ENCODE data around the gene MEF2A. TPM values are rescaled to one million over a fixed set of nuclear protein-coding genes. Genes with fewer than 3 reads are reported as not detected.

The MEF2A gene
- total RNA-seq, 1 donor from 2014 or later = 88.3 TPM

DNA sequence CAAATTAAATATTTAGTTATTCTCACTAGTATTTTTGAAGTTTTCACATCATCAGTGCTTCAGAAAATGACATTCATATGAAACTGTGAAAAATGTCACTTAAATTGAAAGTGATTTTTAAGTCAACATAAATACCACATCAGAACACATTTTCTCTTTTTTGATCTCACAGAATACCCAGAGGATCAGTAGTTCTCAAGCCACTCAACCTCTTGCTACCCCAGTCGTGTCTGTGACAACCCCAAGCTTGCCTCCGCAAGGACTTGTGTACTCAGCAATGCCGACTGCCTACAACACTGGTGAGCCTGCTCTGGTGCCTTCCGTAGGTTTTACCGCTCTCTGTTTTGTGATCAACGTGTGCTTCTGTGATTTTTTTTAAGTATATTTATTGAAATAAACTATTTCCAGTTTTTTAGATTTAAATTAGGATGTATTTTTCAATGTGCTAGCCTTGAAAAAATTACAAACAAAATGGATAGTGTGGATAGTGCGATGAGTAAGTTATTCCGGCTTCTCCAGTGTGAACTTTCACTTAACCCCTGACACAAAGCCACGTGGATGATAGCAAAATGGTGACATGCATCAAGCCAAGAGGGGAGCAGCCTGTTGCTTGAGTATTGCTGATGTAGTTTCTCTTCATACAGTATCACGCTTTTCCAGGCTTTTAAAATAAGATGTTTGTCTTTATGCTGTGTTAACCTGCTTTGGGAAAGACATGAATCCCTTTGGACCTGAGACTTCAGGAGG, 140.9 kb downstream of the MEF2A start:
- CTCF ChIA-PET = interaction anchor here (1.6 kb wide), 1 partner anchor 11 kb away, joined by 6 read pairs; no protein-coding TSS in a partner anchor
- TF ChIP-seq, protein P1, sequence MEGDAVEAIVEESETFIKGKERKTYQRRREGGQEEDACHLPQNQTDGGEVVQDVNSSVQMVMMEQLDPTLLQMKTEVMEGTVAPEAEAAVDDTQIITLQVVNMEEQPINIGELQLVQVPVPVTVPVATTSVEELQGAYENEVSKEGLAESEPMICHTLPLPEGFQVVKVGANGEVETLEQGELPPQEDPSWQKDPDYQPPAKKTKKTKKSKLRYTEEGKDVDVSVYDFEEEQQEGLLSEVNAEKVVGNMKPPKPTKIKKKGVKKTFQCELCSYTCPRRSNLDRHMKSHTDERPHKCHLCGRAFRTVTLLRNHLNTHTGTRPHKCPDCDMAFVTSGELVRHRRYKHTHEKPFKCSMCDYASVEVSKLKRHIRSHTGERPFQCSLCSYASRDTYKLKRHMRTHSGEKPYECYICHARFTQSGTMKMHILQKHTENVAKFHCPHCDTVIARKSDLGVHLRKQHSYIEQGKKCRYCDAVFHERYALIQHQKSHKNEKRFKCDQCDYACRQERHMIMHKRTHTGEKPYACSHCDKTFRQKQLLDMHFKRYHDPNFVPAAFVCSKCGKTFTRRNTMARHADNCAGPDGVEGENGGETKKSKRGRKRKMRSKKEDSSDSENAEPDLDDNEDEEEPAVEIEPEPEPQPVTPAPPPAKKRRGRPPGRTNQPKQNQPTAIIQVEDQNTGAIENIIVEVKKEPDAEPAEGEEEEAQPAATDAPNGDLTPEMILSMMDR (IDR thresholded peaks at IDR 0.05) = no peak

DNA sequence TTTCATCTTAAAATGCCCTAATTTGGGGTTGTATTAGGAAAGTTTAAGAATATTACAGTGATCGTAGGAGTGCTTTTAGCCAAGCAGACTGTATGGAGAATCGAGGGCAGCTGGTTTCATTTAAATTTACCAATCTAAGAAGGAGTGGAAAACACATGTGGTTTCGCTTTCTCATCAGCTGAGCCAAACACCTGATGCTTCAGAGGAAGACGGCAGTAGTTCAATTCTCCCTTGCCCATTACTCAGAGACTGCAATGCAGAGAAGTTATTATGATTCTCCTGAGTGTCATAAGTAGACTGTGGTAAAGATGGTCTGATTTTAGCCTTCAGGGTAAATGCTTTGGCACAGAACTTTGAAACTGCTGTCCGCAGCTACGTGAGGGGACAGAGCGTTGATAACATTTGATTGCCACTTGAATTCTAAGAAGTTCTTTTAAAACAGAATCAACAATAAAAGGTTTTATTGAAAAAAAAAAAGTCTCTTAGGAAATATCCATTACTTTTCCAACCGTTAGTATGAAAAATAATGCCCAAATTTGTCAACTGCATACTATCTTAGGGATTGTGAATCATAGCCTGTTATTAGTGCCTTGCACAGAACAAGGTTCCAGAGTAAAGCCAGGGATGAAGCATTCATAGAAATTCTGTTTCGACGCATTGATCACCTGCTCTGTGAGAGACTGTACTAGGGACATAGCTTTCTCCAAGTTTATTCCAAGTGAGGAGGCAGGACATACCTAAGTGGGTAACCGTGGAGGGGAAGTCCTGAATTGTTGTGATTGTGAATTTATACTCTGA, 141.9 kb downstream of the MEF2A start:
- H3K4me3 Mint-ChIP-seq = no peak overlapping the region
- TF ChIP-seq, protein P1 (IDR thresholded peaks at IDR 0.05) = no peak
- H3K9me3 Mint-ChIP-seq = no peaks in the 10 kb centered on the region
- DNase-seq (no peak), ATAC-seq (ENCODE audit: low read depth) (no peak)
- H3K4me1 Mint-ChIP-seq = peaks cover 25% of the 10 kb centered on the region
- H3K36me3 Mint-ChIP-seq (ENCODE audit: low read depth) = peaks cover 55% of the 10 kb centered on the region
- H3K27me3 Mint-ChIP-seq = no peaks in the 10 kb centered on the region
- POLR2A ChIA-PET = interaction anchor here (0.5 kb wide), 1 partner anchor 48 kb away, joined by 3 read pairs; no protein-coding TSS in a partner anchor
- CTCF ChIA-PET = interaction anchor here (1.1 to 1.6 kb wide), 3 partner anchors 10 to 435 kb away, joined by 3 to 6 read pairs (median 3); no protein-coding TSS in a partner anchor
- peak overlapping the region; percentile 12 for H3K27ac Mint-ChIP-seq
- intact Hi-C loops (cut with micrococcal nuclease) = no loop called here

More for the DNA sequence above, 140.9 kb downstream of the MEF2A start:
- intact Hi-C loops (cut with micrococcal nuclease) = no loop called here
- Mint-ChIP-seq H3K9me3 (no peaks in the 10 kb centered on the region), H3K27me3 (no peaks in the 10 kb centered on the region), H3K4me3 (no peak overlapping the region), H3K4me1 (peaks cover 26% of the 10 kb centered on the region), H3K36me3 (ENCODE audit: low read depth) (peaks cover 46% of the 10 kb centered on the region), H3K27ac (peak overlapping the region; percentile 20)
- POLR2A ChIA-PET = no interaction called here
- DNase-seq = no peak
- ATAC-seq (ENCODE audit: low read depth) = no peak

DNA sequence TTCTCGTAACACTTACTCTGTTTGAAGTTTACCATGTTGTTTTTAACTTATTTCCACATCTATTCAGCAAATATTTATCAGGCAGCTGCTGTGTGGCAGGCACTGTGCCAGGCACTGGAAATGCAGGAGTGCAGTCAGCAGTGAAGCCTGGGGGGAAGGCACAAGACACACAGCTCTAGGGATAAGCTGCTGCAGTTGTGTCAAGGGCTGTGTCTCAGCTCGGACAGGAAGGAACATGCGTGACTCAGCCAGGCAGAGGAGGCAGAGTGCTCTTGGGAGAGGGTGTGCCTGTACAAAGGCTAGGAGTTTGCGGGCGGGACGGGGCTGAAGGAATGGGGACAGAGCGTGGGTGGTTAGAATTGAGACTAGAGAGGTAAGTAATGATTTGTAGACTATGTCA, 142.8 kb downstream of the MEF2A start:
- ATAC-seq (ENCODE audit: low read depth) (no peak), DNase-seq (no peak)
- Mint-ChIP-seq H3K4me3 (no peak overlapping the region), H3K4me1 (peaks cover 16% of the 10 kb centered on the region), H3K36me3 (ENCODE audit: low read depth) (peaks cover 61% of the 10 kb centered on the region), H3K27me3 (no peaks in the 10 kb centered on the region), H3K9me3 (no peaks in the 10 kb centered on the region), H3K27ac (no peak overlapping the region)
- ChIA-PET CTCF (interaction anchor here (1.1 to 1.6 kb wide), 3 partner anchors 9 to 436 kb away, joined by 3 to 6 read pairs (median 3); no protein-coding TSS in a partner anchor), POLR2A (no interaction called here)
- TF ChIP-seq, protein P1 (IDR thresholded peaks at IDR 0.05) = no peak
- intact Hi-C loops (cut with micrococcal nuclease) = no loop called here

DNA sequence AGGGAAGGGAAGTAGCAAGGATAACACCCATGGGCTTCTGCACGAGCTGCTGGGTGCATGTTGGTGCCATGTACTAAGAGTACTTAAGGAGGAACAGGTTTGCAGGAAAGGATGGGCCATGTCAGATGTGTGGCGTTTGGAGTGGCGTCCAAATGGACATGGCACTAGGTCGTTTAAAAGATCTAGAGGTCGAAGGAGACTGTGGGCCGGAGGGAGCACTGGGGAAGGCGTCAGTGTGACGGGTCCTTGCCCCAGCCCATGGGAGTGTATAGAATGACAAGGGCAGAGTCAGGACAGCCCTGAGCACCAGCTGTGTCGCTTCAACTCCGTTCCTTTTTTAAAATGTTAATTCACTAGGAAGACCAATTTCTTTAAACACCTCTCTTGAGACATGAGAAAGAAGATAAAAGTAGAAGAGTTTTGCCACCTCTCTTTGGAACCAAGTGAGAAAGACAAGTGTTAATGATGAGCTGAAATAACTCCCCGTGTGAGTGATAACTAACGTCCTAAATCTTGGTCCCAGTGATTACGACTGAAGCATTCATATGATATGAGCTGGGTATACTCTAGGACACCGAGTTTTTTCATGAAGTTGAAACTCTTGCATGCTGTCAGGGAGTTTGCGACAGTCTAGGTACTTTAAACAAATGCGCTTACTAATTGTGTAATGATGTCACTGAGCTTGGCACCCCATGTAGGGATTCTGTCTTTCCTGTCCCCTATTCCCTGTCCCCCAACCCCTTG, 143.6 kb downstream of the MEF2A start:
- H3K4me1 Mint-ChIP-seq = peaks cover 8% of the 10 kb centered on the region
- ChIA-PET CTCF (no interaction called here), POLR2A (no interaction called here)
- TF ChIP-seq, protein P1 (IDR thresholded peaks at IDR 0.05) = no peak
- peaks cover 68% of the 10 kb centered on the region for H3K36me3 Mint-ChIP-seq (ENCODE audit: low read depth)
- H3K4me3 Mint-ChIP-seq = no peak overlapping the region
- H3K27me3 Mint-ChIP-seq = no peaks in the 10 kb centered on the region
- DNase-seq = no peak
- intact Hi-C loops (cut with micrococcal nuclease) = no loop called here
- no peaks in the 10 kb centered on the region for H3K9me3 Mint-ChIP-seq
- no peak for ATAC-seq (ENCODE audit: low read depth)
- H3K27ac Mint-ChIP-seq = peak overlapping the region; percentile 7

All from activated B cell treated with CpG ODN at 0.5 μM for 24 hours (primary cell).